DND-41 (cell line): Measurements from ENCODE around the gene NSF.

ENCODE experiments used
- ATAC-seq: fragments of 200-7000 bp; cut with Tn5 transposase; 3 replicates; pipeline ENCODE4 v1.9.1; 2021; ENCODE audit warnings: low read depth; ENCODE audit not compliant: insufficient read depth
- DNase-seq: peaks from one replicate; pipeline ENCODE4 v3.0.0-alpha.2; 2020
- H2AFZ ChIP-seq: 2 replicates; pipeline ENCODE4 v1.6.0; 2012; ENCODE audit warnings: low read depth, low read length
- H3K27ac ChIP-seq: 2 replicates; pipeline ENCODE4 v1.5.1; 2012; ENCODE audit warnings: low read length, inconsistent platforms
- H3K27me3 ChIP-seq: fragments of 200-600 bp; sonication (generic); 2 replicates; pipeline ENCODE4 v1.6.0; 2012; ENCODE audit warnings: low read length, mild to moderate bottlenecking, inconsistent platforms; ENCODE audit not compliant: insufficient read depth, poor library complexity
- H3K36me3 ChIP-seq: 2 replicates; pipeline ENCODE4 v1.5.1; 2012; ENCODE audit warnings: low read length, inconsistent platforms; ENCODE audit not compliant: insufficient read depth
- H3K4me1 ChIP-seq: 2 replicates; pipeline ENCODE4 v1.5.1; 2012; ENCODE audit warnings: mild to moderate bottlenecking, low read length; ENCODE audit not compliant: insufficient read depth
- H3K4me2 ChIP-seq: 2 replicates; pipeline ENCODE4 v1.6.0; 2012; ENCODE audit warnings: mild to moderate bottlenecking, moderate library complexity, low read length, inconsistent platforms; ENCODE audit not compliant: insufficient read depth
- H3K4me3 ChIP-seq, 2 experiments: fragments of 200-600 bp in 1 of 2; shearing (Covaris generic) in 1 of 2; 2 replicates each; pipeline ENCODE4 v1.5.1; 2012 to 2016; ENCODE audit warnings: inconsistent platforms in 2 of 2, low read length in 2 of 2, mild to moderate bottlenecking in 2 of 2, low read depth in 1 of 2, moderate library complexity in 1 of 2
- H3K79me2 ChIP-seq: 2 replicates; pipeline ENCODE4 v1.6.0; 2012; ENCODE audit warnings: low read length, inconsistent platforms; ENCODE audit not compliant: insufficient read depth
- H3K9ac ChIP-seq: 2 replicates; pipeline ENCODE4 v1.6.0; 2012; ENCODE audit warnings: low read depth, mild to moderate bottlenecking, inconsistent platforms, low read length, moderate library complexity
- H3K9me3 ChIP-seq: 2 replicates; pipeline ENCODE4 v1.5.1; 2012; ENCODE audit warnings: low read length, moderate library complexity, mild to moderate bottlenecking, inconsistent platforms; ENCODE audit not compliant: insufficient read depth, severe bottlenecking
- H4K20me1 ChIP-seq: 2 replicates; pipeline ENCODE4 v1.6.0; 2012; ENCODE audit warnings: low read length; ENCODE audit not compliant: insufficient read depth
- EZH2 ChIP-seq: IDR thresholded peaks from 3 replicates; pipeline ENCODE4 v1.6.1; 2012; ENCODE audit warnings: borderline replicate concordance, low read depth, mild to moderate bottlenecking, moderate library complexity, low read length, inconsistent platforms; ENCODE audit not compliant: severe bottlenecking
- TF ChIP-seq, protein P1 (sequence below): IDR thresholded peaks from 2 replicates; pipeline ENCODE4 v1.5.1; 2012; ENCODE audit warnings: borderline replicate concordance, low read length, moderate library complexity, mild to moderate bottlenecking; ENCODE audit not compliant: poor library complexity, severe bottlenecking; ENCODE audit errors: extremely low read depth

NSF gene

DNA sequence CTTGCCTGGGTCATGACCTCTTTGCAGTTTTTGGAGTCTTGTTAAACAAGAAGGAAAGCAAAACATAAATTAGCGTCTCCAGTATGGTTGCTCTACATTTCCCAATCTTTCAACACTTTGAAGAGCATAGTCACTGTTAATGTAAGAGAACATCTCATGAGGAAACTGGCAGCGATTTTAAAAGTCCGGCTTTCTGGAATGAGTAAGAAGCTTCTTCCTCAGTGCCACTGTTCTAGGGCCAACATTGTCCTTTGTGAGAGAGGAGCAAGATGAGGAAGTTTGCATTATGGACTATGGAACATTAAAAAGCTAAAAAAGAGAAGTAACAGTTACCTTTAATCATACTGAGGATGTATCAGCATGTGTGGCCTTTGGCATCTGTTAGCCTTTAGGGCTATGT is 154.9 kb downstream of the NSF start:
- Histone ChIP-seq H3K4me2 (no peak overlapping the region), H2AFZ (no peak overlapping the region), H3K9me3 (no peaks in the 10 kb centered on the region), H3K9ac (no peak overlapping the region), H3K79me2 (no peaks in the 10 kb centered on the region), H3K27me3 (no peaks in the 10 kb centered on the region), H4K20me1 (no peaks in the 10 kb centered on the region), H3K36me3 (peaks cover 8% of the 10 kb centered on the region; the same call in 1 of the 2 replicates), H3K27ac (no peak overlapping the region), H3K4me1 (no peaks in the 10 kb centered on the region), H3K4me3 (no peak overlapping the region)
- ATAC-seq (no peak), DNase-seq (no peak)
- TF ChIP-seq, protein P1, sequence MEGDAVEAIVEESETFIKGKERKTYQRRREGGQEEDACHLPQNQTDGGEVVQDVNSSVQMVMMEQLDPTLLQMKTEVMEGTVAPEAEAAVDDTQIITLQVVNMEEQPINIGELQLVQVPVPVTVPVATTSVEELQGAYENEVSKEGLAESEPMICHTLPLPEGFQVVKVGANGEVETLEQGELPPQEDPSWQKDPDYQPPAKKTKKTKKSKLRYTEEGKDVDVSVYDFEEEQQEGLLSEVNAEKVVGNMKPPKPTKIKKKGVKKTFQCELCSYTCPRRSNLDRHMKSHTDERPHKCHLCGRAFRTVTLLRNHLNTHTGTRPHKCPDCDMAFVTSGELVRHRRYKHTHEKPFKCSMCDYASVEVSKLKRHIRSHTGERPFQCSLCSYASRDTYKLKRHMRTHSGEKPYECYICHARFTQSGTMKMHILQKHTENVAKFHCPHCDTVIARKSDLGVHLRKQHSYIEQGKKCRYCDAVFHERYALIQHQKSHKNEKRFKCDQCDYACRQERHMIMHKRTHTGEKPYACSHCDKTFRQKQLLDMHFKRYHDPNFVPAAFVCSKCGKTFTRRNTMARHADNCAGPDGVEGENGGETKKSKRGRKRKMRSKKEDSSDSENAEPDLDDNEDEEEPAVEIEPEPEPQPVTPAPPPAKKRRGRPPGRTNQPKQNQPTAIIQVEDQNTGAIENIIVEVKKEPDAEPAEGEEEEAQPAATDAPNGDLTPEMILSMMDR = no peak
- no peak for TF ChIP-seq EZH2

DNA sequence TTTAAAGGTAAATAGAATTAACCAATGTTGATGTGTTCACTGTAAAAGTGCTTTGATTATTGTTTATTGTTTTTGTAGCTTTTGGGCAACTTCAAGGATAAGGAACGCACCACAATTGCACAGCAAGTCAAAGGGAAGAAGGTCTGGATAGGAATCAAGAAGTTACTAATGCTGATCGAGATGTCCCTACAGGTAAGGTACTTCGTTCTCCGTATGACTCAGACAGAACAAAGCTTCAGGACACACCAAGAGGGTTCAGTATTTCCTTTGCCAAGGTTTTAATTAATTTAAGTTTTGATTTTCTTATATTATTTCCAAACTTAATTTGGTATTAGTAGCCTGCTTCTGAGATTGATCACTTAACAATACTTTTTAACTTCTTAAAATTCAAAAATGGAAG is 161.0 kb downstream of the NSF start:
- no peak for DNase-seq
- Histone ChIP-seq H3K27ac (no peak overlapping the region), H3K36me3 (peaks cover 45% of the 10 kb centered on the region), H3K9me3 (no peaks in the 10 kb centered on the region), H3K27me3 (no peaks in the 10 kb centered on the region), H4K20me1 (no peaks in the 10 kb centered on the region), H3K4me3 (no peak overlapping the region), H2AFZ (no peak overlapping the region), H3K4me1 (no peaks in the 10 kb centered on the region), H3K9ac (no peak overlapping the region), H3K4me2 (no peak overlapping the region), H3K79me2 (no peaks in the 10 kb centered on the region)
- no peak for TF ChIP-seq EZH2
- TF ChIP-seq, protein P1 = no peak
- ATAC-seq = no peak

DNA sequence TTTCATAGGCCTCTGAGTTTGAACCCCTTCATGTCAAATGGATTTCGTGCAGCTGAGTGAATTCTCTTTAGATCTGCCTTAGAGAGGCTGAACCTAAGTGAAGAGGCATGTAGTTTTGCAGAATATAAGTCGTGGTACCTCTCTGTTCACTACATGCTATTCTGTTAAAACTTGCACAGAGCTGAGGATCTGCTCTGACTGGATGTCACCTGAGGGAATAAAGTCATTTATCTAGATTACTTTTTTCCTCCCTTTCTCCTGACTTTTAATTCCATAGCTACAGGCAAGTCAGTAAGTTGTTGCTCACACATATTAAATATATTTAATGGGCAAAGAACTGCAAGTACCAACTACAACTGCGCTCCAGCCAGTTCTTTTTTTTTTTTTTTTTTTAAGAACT is 163.3 kb downstream of the NSF start:
- TF ChIP-seq EZH2 = no peak
- TF ChIP-seq, protein P1 = no peak
- no peak overlapping the region for H2AFZ ChIP-seq
- ATAC-seq (no peak), DNase-seq (no peak)
- no peak overlapping the region for H3K4me3 ChIP-seq
- peaks cover 55% of the 10 kb centered on the region for H3K36me3 ChIP-seq
- H3K9ac ChIP-seq = no peak overlapping the region
- H3K79me2 ChIP-seq = no peaks in the 10 kb centered on the region
- H3K9me3 ChIP-seq = no peaks in the 10 kb centered on the region
- no peaks in the 10 kb centered on the region for H3K27me3 ChIP-seq
- no peak overlapping the region for H3K27ac ChIP-seq
- H3K4me2 ChIP-seq = no peak overlapping the region
- H3K4me1 ChIP-seq = no peaks in the 10 kb centered on the region
- no peaks in the 10 kb centered on the region for H4K20me1 ChIP-seq
